ENCODE results near the gene GPR171. TPM values are rescaled to one million over a fixed set of nuclear protein-coding genes. Genes with fewer than 3 reads are reported as not detected.

The GPR171 gene
- total and polyA plus RNA-seq, 2 donors (not counting 1 experiment from before 2014, with no cell fraction given) = 0.75 to 1.1 TPM

GRCh38 chr3:151199554-151200438 lies 3.2 kb downstream of the GPR171 start:
- H3K79me2 ChIP-seq (ENCODE audit: control insufficient read depth, insufficient read depth, low read length) = no peaks in the 10 kb centered on the region
- POLR2A ChIA-PET = no interaction called here
- Mint-ChIP-seq H3K27me3 (no peaks in the 10 kb centered on the region), H3K4me3 (no peak overlapping the region), H3K9me3 (ENCODE audit: insufficient read depth) (no peaks in the 10 kb centered on the region), H3K4me1 (no peaks in the 10 kb centered on the region), H3K27ac (no peak overlapping the region)
- no peaks in the 10 kb centered on the region for H3K9me3 ChIP-seq (ENCODE audit: control extremely low read depth in 1 of 3, control insufficient read depth in 2 of 3, insufficient read depth in 1 of 3, low read length in 2 of 3)
- no peaks in the 10 kb centered on the region for H3K36me3 ChIP-seq (replicated peaks in 1 of 2; ENCODE audit: control extremely low read depth in 1 of 2, control insufficient read depth in 1 of 2, extremely low read depth in 1 of 2, insufficient read depth in 2 of 2, low read length in 1 of 2)
- H3K9ac ChIP-seq (ENCODE audit: low read length) = no peak overlapping the region
- no peak overlapping the region for H3K4me2 ChIP-seq (replicated peaks; ENCODE audit: low read depth, low read length, poor library complexity, severe bottlenecking)
- no peak for ATAC-seq (ENCODE audit: low read depth)
- H3K27ac ChIP-seq (ENCODE audit: low read length in 2 of 2) = no peak overlapping the region
- no peak overlapping the region for H2AFZ ChIP-seq (ENCODE audit: insufficient read depth, low read depth, low read length, poor library complexity, severe bottlenecking)
- CTCF ChIA-PET = interaction anchor here (0.6 to 1.8 kb wide), 2 partner anchors 28 to 31 kb away, joined by 3 to 9 read pairs; no protein-coding TSS in a partner anchor
- H3K4me3 ChIP-seq (ENCODE audit: control extremely low read depth in 1 of 5, extremely low read depth in 1 of 5, insufficient read depth in 1 of 5, low read depth in 2 of 5, low read length in 4 of 5) = no peak overlapping the region
- intact Hi-C loops (cut with micrococcal nuclease) = no loop called here
- DNase-seq = no peak
- TF ChIP-seq CTCF (IDR thresholded peaks at IDR 0.05) (no peak), EZH2 (IDR thresholded peaks at IDR 0.05; ENCODE audit: borderline replicate concordance, insufficient read depth, low read depth, low read length, poor library complexity, severe bottlenecking) (no peak)
- WGBS (ENCODE audit: insufficient coverage) = 29% methylated on average over 1 of the region's 4 CpGs
- no peaks in the 10 kb centered on the region for H3K27me3 ChIP-seq (replicated peaks in 1 of 4; ENCODE audit: control extremely low read depth in 1 of 4, control insufficient read depth in 3 of 4, insufficient read depth in 4 of 4, low read length in 3 of 4)
- no peaks in the 10 kb centered on the region for H3K4me1 ChIP-seq (ENCODE audit: control insufficient read depth in 2 of 2, insufficient read depth in 2 of 2, low read length in 2 of 2)
- H4K20me1 ChIP-seq (ENCODE audit: control insufficient read depth, insufficient read depth, low read length, poor library complexity, severe bottlenecking) = no peaks in the 10 kb centered on the region

GRCh38 chr3:151198849-151199248 lies 4.2 kb downstream of the GPR171 start:
- ChIA-PET POLR2A (no interaction called here), CTCF (no interaction called here)
- WGBS (ENCODE audit: insufficient coverage) = 100% methylated on average over 2 of the region's 5 CpGs
- Histone ChIP-seq H3K9ac (ENCODE audit: low read length) (no peak overlapping the region), H3K4me3 (ENCODE audit: control extremely low read depth in 1 of 5, extremely low read depth in 1 of 5, insufficient read depth in 1 of 5, low read depth in 2 of 5, low read length in 4 of 5) (no peak overlapping the region), H3K36me3 (replicated peaks in 1 of 2; ENCODE audit: control extremely low read depth in 1 of 2, control insufficient read depth in 1 of 2, extremely low read depth in 1 of 2, insufficient read depth in 2 of 2, low read length in 1 of 2) (no peaks in the 10 kb centered on the region), H2AFZ (ENCODE audit: insufficient read depth, low read depth, low read length, poor library complexity, severe bottlenecking) (no peak overlapping the region), H3K4me1 (ENCODE audit: control insufficient read depth in 2 of 2, insufficient read depth in 2 of 2, low read length in 2 of 2) (no peaks in the 10 kb centered on the region), H3K79me2 (ENCODE audit: control insufficient read depth, insufficient read depth, low read length) (no peaks in the 10 kb centered on the region), H3K9me3 (ENCODE audit: control extremely low read depth in 1 of 3, control insufficient read depth in 2 of 3, insufficient read depth in 1 of 3, low read length in 2 of 3) (no peaks in the 10 kb centered on the region), H3K4me2 (replicated peaks; ENCODE audit: low read depth, low read length, poor library complexity, severe bottlenecking) (no peak overlapping the region), H3K27me3 (replicated peaks in 1 of 4; ENCODE audit: control extremely low read depth in 1 of 4, control insufficient read depth in 3 of 4, insufficient read depth in 4 of 4, low read length in 3 of 4) (no peaks in the 10 kb centered on the region), H3K27ac (ENCODE audit: low read length in 2 of 2) (no peak overlapping the region), H4K20me1 (ENCODE audit: control insufficient read depth, insufficient read depth, low read length, poor library complexity, severe bottlenecking) (no peaks in the 10 kb centered on the region)
- DNase-seq (no peak), ATAC-seq (ENCODE audit: low read depth) (no peak)
- H3K27me3 Mint-ChIP-seq = no peaks in the 10 kb centered on the region
- TF ChIP-seq EZH2 (IDR thresholded peaks at IDR 0.05; ENCODE audit: borderline replicate concordance, insufficient read depth, low read depth, low read length, poor library complexity, severe bottlenecking) (no peak), CTCF (IDR thresholded peaks at IDR 0.05) (no peak)
- no peaks in the 10 kb centered on the region for H3K9me3 Mint-ChIP-seq (ENCODE audit: insufficient read depth)
- H3K4me1 Mint-ChIP-seq = no peaks in the 10 kb centered on the region
- H3K27ac Mint-ChIP-seq = no peak overlapping the region
- intact Hi-C loops (cut with micrococcal nuclease) = no loop called here
- H3K4me3 Mint-ChIP-seq = no peak overlapping the region
